HCT116 (cell line): Measurements from ENCODE around the gene NR6A1. TPM values are rescaled to one million over a fixed set of nuclear protein-coding genes. Genes with fewer than 3 reads are reported as not detected.

Experiments used
- ATAC-seq: fragments of 200-7000 bp; cut with Tn5 transposase; 2 replicates; pipeline ENCODE4 v1.9.1; 2020; ENCODE audit warnings: mild to moderate bottlenecking, moderate library complexity
- BruUV-seq: library from RNA; stranded (reverse); fragments of 400-500 nt; replicated peaks from 2 replicates; lab custom pipeline; 2021; lab: Mats Ljungman, UMichigan
- CTCF ChIA-PET: fragments of 300-600 bp; sonication (Branson Sonifier 250); formaldehyde crosslinking; loops from one replicate; lab custom pipeline; 2021; ENCODE audit warnings: antibody characterized with exemption; lab: Charles Lee
- POLR2A ChIA-PET: fragments of 300-600, 350-600 bp; sonication (Branson Sonifier 250); formaldehyde crosslinking; loops from one replicate; lab custom pipeline; 2021; ENCODE audit warnings: antibody characterized with exemption; lab: Charles Lee
- RAD21 ChIA-PET, 2 experiments: fragments of 300-600 bp; sonication (Branson Sonifier 250); formaldehyde crosslinking; loops; one replicate each; lab custom pipeline; 2023; ENCODE audit warnings: low total read pairs in 2 of 2; ENCODE audit not compliant: uncharacterized antibody in 2 of 2, unreplicated experiment in 2 of 2, low non-redundant PET in 1 of 2; lab: Charles Lee
- DNase-seq: peaks from one replicate; pipeline ENCODE4 v3.0.0-alpha.2; 2010; ENCODE audit warnings: low read depth, low spot score
- H2AFZ ChIP-seq: fragments of 200-600 bp; shearing (Covaris generic), sonication (generic); 2 replicates; pipeline ENCODE4 v1.6.1; 2017; ENCODE audit warnings: low read depth, mixed run types, mixed read lengths, antibody characterized with exemption, low read length; ENCODE audit not compliant: poor library complexity, severe bottlenecking
- H3K27ac ChIP-seq: 2 replicates; pipeline ENCODE4 v1.5.1; 2012; ENCODE audit warnings: low read depth, low read length
- H3K27me3 ChIP-seq: fragments of 200-600 bp; sonication (generic); 2 replicates; pipeline ENCODE4 v1.6.1; 2016; ENCODE audit warnings: mixed run types, low read length, mixed read lengths; ENCODE audit not compliant: insufficient read depth
- H3K36me3 ChIP-seq, 2 experiments: fragments of 200-500 bp in 1 of 2; fragments of 200-600 bp in 1 of 2; sonication (Bioruptor generic) in 1 of 2; sonication (generic) in 1 of 2; 2 replicates each; pipeline versions ENCODE4 v1.5.1 to v1.6.1; 2014 to 2016; ENCODE audit warnings: low read length in 2 of 2, inconsistent platforms in 1 of 2, mixed read lengths in 1 of 2, mixed run types in 1 of 2; ENCODE audit not compliant: insufficient read depth in 2 of 2, control insufficient read depth in 1 of 2
- H3K4me1 ChIP-seq, 2 experiments: fragments of 200-600 bp in 1 of 2; sonication (generic) in 1 of 2; 2 replicates each; pipeline versions ENCODE4 v1.5.1 to v1.6.1; 2012 to 2017; ENCODE audit warnings: low read length in 2 of 2, inconsistent platforms in 1 of 2, mild to moderate bottlenecking in 1 of 2, mixed read lengths in 1 of 2, mixed run types in 1 of 2, moderate library complexity in 1 of 2; ENCODE audit not compliant: insufficient read depth in 2 of 2, control insufficient read depth in 1 of 2
- H3K4me2 ChIP-seq: fragments of 200-600 bp; sonication (generic); 2 replicates; pipeline ENCODE4 v1.6.1; 2017; ENCODE audit warnings: mixed run types, low read length, mixed read lengths
- H3K4me3 ChIP-seq, 2 experiments: fragments of 200-600 bp in 1 of 2; sonication (generic) in 1 of 2; replicated peaks in 1 of 2; 2 replicates each; pipeline ENCODE4 v1.5.1; 2011 to 2016; ENCODE audit warnings: low read length in 2 of 2, control low read depth in 1 of 2, low read depth in 1 of 2, mild to moderate bottlenecking in 1 of 2, mixed read lengths in 1 of 2, mixed run types in 1 of 2
- H3K79me2 ChIP-seq: fragments of 200-600 bp; sonication (generic); 2 replicates; pipeline ENCODE4 v1.6.1; 2017; ENCODE audit warnings: mild to moderate bottlenecking, mixed run types, low read length, moderate library complexity, mixed read lengths; ENCODE audit not compliant: insufficient read depth
- H3K9ac ChIP-seq: fragments of 200-600 bp; sonication (generic); 2 replicates; pipeline ENCODE4 v1.6.1; 2016; ENCODE audit warnings: low read length, mixed read lengths
- H3K9me2 ChIP-seq: fragments of 200-600 bp; sonication (generic), shearing (Covaris generic); 2 replicates; pipeline ENCODE4 v1.6.1; 2017; ENCODE audit warnings: mixed run types, mild to moderate bottlenecking, moderate library complexity; ENCODE audit not compliant: insufficient read depth
- H3K9me3 ChIP-seq, 2 experiments: fragments of 200-500 bp in 1 of 2; fragments of 200-600 bp in 1 of 2; sonication (Bioruptor generic) in 1 of 2; sonication (generic) in 1 of 2; 2 replicates each; pipeline ENCODE4 v1.6.1; 2014 to 2017; ENCODE audit warnings: low read length in 2 of 2, mixed read lengths in 2 of 2, inconsistent platforms in 1 of 2, low read depth in 1 of 2, mild to moderate bottlenecking in 1 of 2, mixed run types in 1 of 2, moderate library complexity in 1 of 2; ENCODE audit not compliant: control insufficient read depth in 1 of 2, insufficient read depth in 1 of 2
- H4K20me1 ChIP-seq: fragments of 200-600 bp; sonication (generic), shearing (Covaris generic); 2 replicates; pipeline ENCODE4 v1.6.1; 2017; ENCODE audit warnings: mixed run types, mild to moderate bottlenecking, moderate library complexity; ENCODE audit not compliant: insufficient read depth
- CBX3 ChIP-seq: IDR thresholded peaks from 2 replicates; pipeline ENCODE4 v1.6.1; 2012; ENCODE audit warnings: low read depth
- CEBPB ChIP-seq: IDR thresholded peaks from 2 replicates; pipeline ENCODE4 v1.6.1; 2012; ENCODE audit warnings: low read depth
- EGR1 ChIP-seq: IDR thresholded peaks from 2 replicates; pipeline ENCODE4 v1.6.1; 2012; ENCODE audit warnings: low read depth
- FOSL1 ChIP-seq: IDR thresholded peaks from 2 replicates; pipeline ENCODE4 v1.6.1; 2012; ENCODE audit warnings: low read depth
- POLR2A ChIP-seq: IDR thresholded peaks from 2 replicates; pipeline ENCODE4 v1.7.0; 2011; ENCODE audit warnings: borderline replicate concordance; ENCODE audit not compliant: insufficient read depth, insufficient read length; ENCODE audit errors: extremely low read depth
- POLR2AphosphoS5 ChIP-seq: IDR thresholded peaks from 2 replicates; pipeline ENCODE4 v1.6.1; 2011; ENCODE audit warnings: mild to moderate bottlenecking, low read depth, low read length, moderate library complexity
- RAD21 ChIP-seq: IDR thresholded peaks from 2 replicates; pipeline ENCODE4 v1.6.1; 2012; ENCODE audit warnings: low read depth, mild to moderate bottlenecking
- SIN3A ChIP-seq: IDR thresholded peaks from 2 replicates; pipeline ENCODE4 v1.6.1; 2012; ENCODE audit warnings: low read depth
- SRF ChIP-seq: IDR thresholded peaks from 2 replicates; pipeline ENCODE4 v1.6.1; 2012; ENCODE audit warnings: low read depth
- TCF7L2 ChIP-seq: IDR thresholded peaks from 2 replicates; pipeline ENCODE4 v1.7.0; 2011; ENCODE audit warnings: borderline replicate concordance, inconsistent platforms; ENCODE audit not compliant: insufficient read depth, insufficient read length; ENCODE audit errors: extremely low read depth
- ZFX ChIP-seq: fragments of 450-650 bp; IDR thresholded peaks from 2 replicates; pipeline ENCODE4 v1.6.1; 2017
- intact Hi-C: fragments of 100-400 bp; cut with micrococcal nuclease; formaldehyde crosslinking; loops from 2 replicates; pipeline ENCODE4 v1.10.0; 2022
- total RNA-seq: library from RNA; stranded (reverse); gene quantifications from one replicate; pipeline ENCODE4 v1.2.1, GENCODE V29; 2021; ENCODE audit not compliant: unreplicated experiment
- TF ChIP-seq, protein P1 (sequence below): IDR thresholded peaks from 2 replicates; pipeline ENCODE4 v1.6.1; 2012
- TF ChIP-seq, protein P2 (sequence below): IDR thresholded peaks from 2 replicates; pipeline ENCODE4 v1.6.1; 2011; ENCODE audit warnings: mild to moderate bottlenecking, low read length, moderate library complexity; ENCODE audit not compliant: insufficient replicate concordance; ENCODE audit errors: extremely low read depth
- TF ChIP-seq, protein P3 (sequence below): IDR thresholded peaks from 2 replicates; pipeline ENCODE4 v1.6.1; 2012; ENCODE audit warnings: low read depth
- TF ChIP-seq, protein P4 (sequence below): IDR thresholded peaks from 2 replicates; pipeline ENCODE4 v1.6.1; 2012

Gene NR6A1
- total RNA-seq, 1 experiment from 2014 or later = 9.9 TPM

DNA sequence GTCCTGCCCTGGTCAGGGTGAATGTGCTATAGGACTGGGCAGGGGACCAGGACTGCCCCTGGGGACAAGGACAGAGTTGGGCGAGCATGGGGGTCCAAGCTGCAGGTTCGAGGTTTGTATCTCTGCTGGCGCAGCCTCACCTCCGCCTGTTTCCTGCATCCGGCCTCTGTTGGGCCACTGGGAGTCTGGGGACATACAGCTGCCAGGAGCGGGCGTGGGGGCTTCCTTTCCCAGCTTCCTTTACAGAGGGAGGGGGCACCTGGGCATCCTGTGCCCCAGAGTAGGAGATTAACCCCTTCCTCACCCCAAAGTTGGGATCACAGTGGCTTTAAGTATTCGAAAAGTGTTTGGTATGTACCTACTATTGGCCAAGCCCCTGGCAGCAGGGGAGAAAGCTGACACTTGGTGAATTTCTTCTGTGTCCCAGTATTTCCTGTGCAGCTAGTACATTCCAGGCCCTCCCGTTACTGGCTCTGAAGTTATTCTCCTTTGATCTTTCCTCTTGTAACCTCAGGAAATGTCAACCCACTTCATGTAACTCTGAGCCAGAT, 24.8 kb upstream of the NR6A1 start:
- Histone ChIP-seq H3K9me2 (no peaks in the 10 kb centered on the region), H2AFZ (no peak overlapping the region), H3K27ac (no peak overlapping the region), H3K4me3 (no peak overlapping the region), H3K79me2 (no peaks in the 10 kb centered on the region), H3K9ac (no peak overlapping the region), H3K9me3 (no peaks in the 10 kb centered on the region), H4K20me1 (no peaks in the 10 kb centered on the region), H3K36me3 (no peaks in the 10 kb centered on the region), H3K27me3 (no peaks in the 10 kb centered on the region), H3K4me1 (peaks cover 12 to 46% of the 10 kb centered on the region in 2 experiments), H3K4me2 (no peak overlapping the region)
- intact Hi-C loops = loop anchor here (1.0 kb wide), 1 partner anchor 56 kb away; no protein-coding TSS in a partner anchor
- DNase-seq (no peak), ATAC-seq (no peak)
- ChIA-PET CTCF (interaction anchor here (1.0 to 3.3 kb wide), 4 partner anchors 14 to 60 kb away, joined by 3 to 30 read pairs (median 4); partner anchors contain the start of gene WDR38), RAD21 (interaction anchor here (1.0 to 3.3 kb wide), 2 partner anchors 57 kb away, joined by 6 to 13 read pairs; partner anchors contain the start of gene WDR38 (in 2 of the 2)), POLR2A (interaction anchor here (1.1 kb wide), 1 partner anchor 57 kb away, joined by 3 read pairs; the partner anchor contains the start of gene WDR38)
- BruUV-seq = no TSS peak
- TF ChIP-seq POLR2A = no peak
- no peak for TF ChIP-seq SRF
- TF ChIP-seq, protein P1, sequence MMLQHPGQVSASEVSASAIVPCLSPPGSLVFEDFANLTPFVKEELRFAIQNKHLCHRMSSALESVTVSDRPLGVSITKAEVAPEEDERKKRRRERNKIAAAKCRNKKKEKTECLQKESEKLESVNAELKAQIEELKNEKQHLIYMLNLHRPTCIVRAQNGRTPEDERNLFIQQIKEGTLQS = no peak
- no peak for TF ChIP-seq RAD21
- no peak for TF ChIP-seq EGR1
- no peak for TF ChIP-seq FOSL1
- no peak for TF ChIP-seq POLR2AphosphoS5
- no peak for TF ChIP-seq CBX3
- TF ChIP-seq TCF7L2 = no peak
- TF ChIP-seq, protein P2, sequence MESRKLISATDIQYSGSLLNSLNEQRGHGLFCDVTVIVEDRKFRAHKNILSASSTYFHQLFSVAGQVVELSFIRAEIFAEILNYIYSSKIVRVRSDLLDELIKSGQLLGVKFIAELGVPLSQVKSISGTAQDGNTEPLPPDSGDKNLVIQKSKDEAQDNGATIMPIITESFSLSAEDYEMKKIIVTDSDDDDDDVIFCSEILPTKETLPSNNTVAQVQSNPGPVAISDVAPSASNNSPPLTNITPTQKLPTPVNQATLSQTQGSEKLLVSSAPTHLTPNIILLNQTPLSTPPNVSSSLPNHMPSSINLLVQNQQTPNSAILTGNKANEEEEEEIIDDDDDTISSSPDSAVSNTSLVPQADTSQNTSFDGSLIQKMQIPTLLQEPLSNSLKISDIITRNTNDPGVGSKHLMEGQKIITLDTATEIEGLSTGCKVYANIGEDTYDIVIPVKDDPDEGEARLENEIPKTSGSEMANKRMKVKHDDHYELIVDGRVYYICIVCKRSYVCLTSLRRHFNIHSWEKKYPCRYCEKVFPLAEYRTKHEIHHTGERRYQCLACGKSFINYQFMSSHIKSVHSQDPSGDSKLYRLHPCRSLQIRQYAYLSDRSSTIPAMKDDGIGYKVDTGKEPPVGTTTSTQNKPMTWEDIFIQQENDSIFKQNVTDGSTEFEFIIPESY = no peak
- TF ChIP-seq SIN3A = no peak
- no peak for TF ChIP-seq CEBPB
- TF ChIP-seq ZFX = no peak
- TF ChIP-seq, protein P3, sequence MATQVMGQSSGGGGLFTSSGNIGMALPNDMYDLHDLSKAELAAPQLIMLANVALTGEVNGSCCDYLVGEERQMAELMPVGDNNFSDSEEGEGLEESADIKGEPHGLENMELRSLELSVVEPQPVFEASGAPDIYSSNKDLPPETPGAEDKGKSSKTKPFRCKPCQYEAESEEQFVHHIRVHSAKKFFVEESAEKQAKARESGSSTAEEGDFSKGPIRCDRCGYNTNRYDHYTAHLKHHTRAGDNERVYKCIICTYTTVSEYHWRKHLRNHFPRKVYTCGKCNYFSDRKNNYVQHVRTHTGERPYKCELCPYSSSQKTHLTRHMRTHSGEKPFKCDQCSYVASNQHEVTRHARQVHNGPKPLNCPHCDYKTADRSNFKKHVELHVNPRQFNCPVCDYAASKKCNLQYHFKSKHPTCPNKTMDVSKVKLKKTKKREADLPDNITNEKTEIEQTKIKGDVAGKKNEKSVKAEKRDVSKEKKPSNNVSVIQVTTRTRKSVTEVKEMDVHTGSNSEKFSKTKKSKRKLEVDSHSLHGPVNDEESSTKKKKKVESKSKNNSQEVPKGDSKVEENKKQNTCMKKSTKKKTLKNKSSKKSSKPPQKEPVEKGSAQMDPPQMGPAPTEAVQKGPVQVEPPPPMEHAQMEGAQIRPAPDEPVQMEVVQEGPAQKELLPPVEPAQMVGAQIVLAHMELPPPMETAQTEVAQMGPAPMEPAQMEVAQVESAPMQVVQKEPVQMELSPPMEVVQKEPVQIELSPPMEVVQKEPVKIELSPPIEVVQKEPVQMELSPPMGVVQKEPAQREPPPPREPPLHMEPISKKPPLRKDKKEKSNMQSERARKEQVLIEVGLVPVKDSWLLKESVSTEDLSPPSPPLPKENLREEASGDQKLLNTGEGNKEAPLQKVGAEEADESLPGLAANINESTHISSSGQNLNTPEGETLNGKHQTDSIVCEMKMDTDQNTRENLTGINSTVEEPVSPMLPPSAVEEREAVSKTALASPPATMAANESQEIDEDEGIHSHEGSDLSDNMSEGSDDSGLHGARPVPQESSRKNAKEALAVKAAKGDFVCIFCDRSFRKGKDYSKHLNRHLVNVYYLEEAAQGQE = no peak
- TF ChIP-seq, protein P4, sequence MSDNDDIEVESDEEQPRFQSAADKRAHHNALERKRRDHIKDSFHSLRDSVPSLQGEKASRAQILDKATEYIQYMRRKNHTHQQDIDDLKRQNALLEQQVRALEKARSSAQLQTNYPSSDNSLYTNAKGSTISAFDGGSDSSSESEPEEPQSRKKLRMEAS = no peak
